KMS-11 (cell line): ENCODE measurements around the gene CELF1.

ENCODE experiments used
- H2AFZ ChIP-seq: fragments of 200-600 bp; sonication (generic); 2 replicates; pipeline ENCODE4 v1.6.1; 2016; ENCODE audit warnings: antibody characterized with exemption, mixed run types, low read depth
- H3K27ac ChIP-seq: fragments of 200-600 bp; sonication (generic); 2 replicates; pipeline ENCODE4 v1.6.1; 2016; ENCODE audit warnings: mild to moderate bottlenecking, mixed run types
- H3K27me3 ChIP-seq: fragments of 200-600 bp; sonication (generic); 2 replicates; pipeline ENCODE4 v1.6.1; 2017; ENCODE audit warnings: mild to moderate bottlenecking, low read depth, mixed run types, moderate library complexity; ENCODE audit not compliant: insufficient read depth
- H3K36me3 ChIP-seq: fragments of 200-600 bp; sonication (generic); 2 replicates; pipeline ENCODE4 v1.6.1; 2017; ENCODE audit warnings: mild to moderate bottlenecking, mixed run types; ENCODE audit not compliant: insufficient read depth
- H3K4me1 ChIP-seq: fragments of 200-600 bp; sonication (generic); 2 replicates; pipeline ENCODE4 v1.6.1; 2016; ENCODE audit warnings: mild to moderate bottlenecking, low read depth, mixed run types; ENCODE audit not compliant: poor library complexity, severe bottlenecking
- H3K4me2 ChIP-seq: fragments of 200-600 bp; sonication (generic); 2 replicates; pipeline ENCODE4 v1.7.0; 2016; ENCODE audit warnings: mild to moderate bottlenecking, mixed run types
- H3K4me3 ChIP-seq: fragments of 200-600 bp; sonication (generic); IDR thresholded peaks from 2 replicates; pipeline ENCODE4 v1.6.1; 2017; ENCODE audit warnings: low read depth, low read length, mixed read lengths; ENCODE audit not compliant: insufficient read depth
- H3K79me2 ChIP-seq: fragments of 200-600 bp; sonication (generic); 2 replicates; pipeline ENCODE4 v1.6.1; 2016; ENCODE audit warnings: low read depth, mixed run types; ENCODE audit not compliant: insufficient read depth
- H3K9ac ChIP-seq: fragments of 200-600 bp; sonication (generic); 2 replicates; pipeline ENCODE4 v1.6.1; 2016; ENCODE audit warnings: mild to moderate bottlenecking, mixed run types
- H4K20me1 ChIP-seq: fragments of 200-600 bp; sonication (generic); 2 replicates; pipeline ENCODE4 v1.6.1; 2016; ENCODE audit warnings: mild to moderate bottlenecking, mixed run types; ENCODE audit not compliant: insufficient read depth
- CTCF ChIP-seq: fragments of 200-600 bp; sonication (generic); conservative IDR thresholded peaks from 2 replicates; pipeline ENCODE4 v1.6.1; 2017; ENCODE audit warnings: low read depth, mild to moderate bottlenecking, antibody characterized with exemption, low read length, moderate library complexity, mixed read lengths

The CELF1 gene

DNA sequence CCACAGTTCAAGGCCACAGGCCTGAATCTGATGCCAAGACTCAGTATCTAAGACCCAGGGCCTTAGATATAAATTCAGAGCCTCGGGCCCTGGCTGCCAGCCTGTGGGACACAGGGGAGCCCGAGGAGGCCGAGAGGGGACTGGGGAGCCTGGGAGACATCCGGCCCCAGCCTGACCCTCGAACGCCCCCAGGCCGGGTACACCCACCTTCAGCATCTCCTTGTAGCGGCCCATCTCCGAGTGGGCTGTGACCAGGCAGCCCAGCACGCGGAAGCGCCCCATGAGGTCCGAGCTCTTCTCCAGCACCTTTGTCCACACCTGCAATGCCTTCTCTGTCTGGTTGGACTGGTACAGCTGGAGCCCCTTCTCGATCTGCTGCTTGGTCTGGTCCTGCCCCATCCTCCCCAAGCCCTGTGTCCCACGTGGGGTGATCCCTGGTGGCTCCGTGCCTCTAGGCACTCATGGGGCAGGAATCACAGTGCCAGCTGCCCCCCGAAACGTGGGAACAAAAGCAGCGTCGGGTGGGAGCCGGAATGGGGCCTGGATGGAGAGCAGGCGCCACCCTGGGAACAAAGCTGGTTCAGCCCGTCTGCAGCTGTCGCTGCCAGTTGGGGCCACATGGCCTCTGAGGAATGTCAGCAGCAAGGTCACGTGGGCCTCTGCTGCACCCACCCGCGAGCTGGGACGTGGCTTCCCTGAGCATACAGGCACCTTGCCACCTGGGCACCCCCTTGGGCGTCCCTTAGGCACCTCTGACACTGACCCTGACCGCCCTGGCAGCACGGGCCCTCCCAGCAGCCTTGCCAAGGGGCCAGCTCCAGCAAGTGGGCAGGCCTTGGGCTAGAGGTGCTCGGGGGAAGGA lies 104.1 kb downstream of the CELF1 start, which contains the start of gene RAPSN:
Gene RAPSN (minus strand): TSS at position 571 of the 862 bp plus-strand sequence. CDS start 172 bp downstream, at position 399.
- H3K4me2 ChIP-seq = no peak within 1 kb of the TSS
- TF ChIP-seq CTCF = no peak

DNA sequence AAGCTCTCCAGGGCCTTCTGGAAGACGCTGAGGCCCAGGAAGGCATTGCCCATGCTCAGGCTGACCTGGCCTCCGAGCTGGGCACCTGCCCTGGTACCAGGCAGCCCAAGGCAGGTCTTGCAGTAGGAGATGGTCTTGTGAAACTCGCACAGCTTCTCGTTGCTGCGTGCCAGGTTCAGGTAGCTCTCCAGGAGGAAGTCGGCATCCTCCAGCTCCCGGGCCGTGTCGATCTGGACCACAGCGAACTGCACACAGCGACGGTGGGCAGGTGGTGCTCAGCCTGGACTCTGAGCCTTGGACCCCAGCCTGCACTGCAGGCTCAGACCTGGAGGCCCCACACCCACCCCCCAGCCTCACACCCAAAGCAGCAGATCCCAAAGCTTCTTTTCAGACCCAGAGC lies 105.0 kb downstream of the CELF1 start:
- no peaks in the 10 kb centered on the region for H3K27me3 ChIP-seq

More for the DNA sequence above, 104.1 kb downstream of the CELF1 start, which contains the start of gene RAPSN:
- H3K27ac ChIP-seq = no peak within 1 kb of the TSS
- H3K4me3 ChIP-seq = no peak within 1 kb of the TSS
- H3K4me1 ChIP-seq = peaks cover 4% of the 10 kb centered on the region
- H3K36me3 ChIP-seq = no peaks in the 10 kb centered on the region
- no peak within 1 kb of the TSS for H2AFZ ChIP-seq
- no peaks in the 10 kb centered on the region for H3K79me2 ChIP-seq
- no peaks in the 10 kb centered on the region for H3K27me3 ChIP-seq
- H3K9ac ChIP-seq = no peak within 1 kb of the TSS
- H4K20me1 ChIP-seq = no peaks in the 10 kb centered on the region

GRCh38 chr11:47446833-47447232 lies 106.1 kb downstream of the CELF1 start:
- Histone ChIP-seq H3K4me1 (peaks cover 4% of the 10 kb centered on the region), H4K20me1 (no peaks in the 10 kb centered on the region), H3K79me2 (no peaks in the 10 kb centered on the region), H3K27ac (no peak overlapping the region), H3K9ac (no peak overlapping the region), H3K4me3 (no peak overlapping the region), H3K36me3 (no peaks in the 10 kb centered on the region), H3K4me2 (no peak overlapping the region), H2AFZ (no peak overlapping the region), H3K27me3 (no peaks in the 10 kb centered on the region)
- no peak for TF ChIP-seq CTCF

More for the DNA sequence above, 105.0 kb downstream of the CELF1 start:
- Histone ChIP-seq H2AFZ (no peak overlapping the region), H3K36me3 (no peaks in the 10 kb centered on the region), H3K4me2 (no peak overlapping the region), H3K79me2 (no peaks in the 10 kb centered on the region), H3K4me3 (no peak overlapping the region), H3K27ac (no peak overlapping the region), H3K9ac (no peak overlapping the region), H3K4me1 (peaks cover 4% of the 10 kb centered on the region), H4K20me1 (no peaks in the 10 kb centered on the region)
- no peak for TF ChIP-seq CTCF

- Histone ChIP-seq H3K79me2 (no peaks in the 10 kb centered on the region), H3K4me2 (no peak overlapping the region), H2AFZ (no peak overlapping the region), H3K27ac (no peak overlapping the region), H4K20me1 (no peaks in the 10 kb centered on the region), H3K4me3 (no peak overlapping the region), H3K4me1 (no peaks in the 10 kb centered on the region), H3K9ac (no peak overlapping the region), H3K27me3 (no peaks in the 10 kb centered on the region), H3K36me3 (no peaks in the 10 kb centered on the region)
- TF ChIP-seq CTCF = no peak
These were observed 107.1 kb downstream of the CELF1 start for GRCh38 chr11:47445840-47446239.
